ENCODE measurements around the gene TMEM14C. TPM values are rescaled to one million over a fixed set of nuclear protein-coding genes. Genes with fewer than 3 reads are reported as not detected.

TMEM14C gene
- total RNA-seq, 1 donor: 142 TPM

DNA sequence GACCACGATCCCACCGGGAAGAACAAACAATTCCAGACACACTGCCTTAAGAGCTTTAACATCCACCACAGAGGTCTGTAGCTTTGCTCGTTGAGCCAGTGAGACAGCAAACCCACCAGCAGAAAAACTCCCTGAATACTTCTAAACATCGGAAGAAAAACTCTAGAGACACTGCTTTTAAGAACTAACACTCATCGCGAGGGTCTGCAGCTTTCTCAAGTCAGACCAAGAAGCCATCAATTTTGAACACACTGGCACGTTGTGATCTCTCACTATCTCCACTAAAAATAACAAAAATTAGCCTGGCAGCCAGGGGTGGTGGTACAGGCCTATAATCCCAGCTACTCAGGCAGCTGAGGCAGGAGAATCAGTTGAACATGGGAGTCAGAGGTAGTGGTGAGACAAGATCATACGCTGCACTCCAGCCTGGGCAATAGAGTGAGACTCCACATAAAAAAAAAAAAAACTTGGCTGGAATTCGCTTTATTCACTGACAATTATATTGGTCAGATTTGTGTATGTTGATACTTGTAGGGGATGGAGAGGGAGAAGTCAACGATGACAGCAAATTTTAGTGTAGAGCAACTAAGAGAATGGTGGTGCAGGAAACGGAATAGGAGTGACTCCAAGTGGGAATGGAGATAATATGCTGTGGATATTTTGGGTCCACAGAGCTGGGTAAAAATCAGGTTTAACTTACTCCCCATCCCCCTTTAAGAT is 860 bp upstream of the TMEM14C start:
- no peak for TF ChIP-seq CTCF (IDR thresholded peaks at IDR 0.05; ENCODE audit: insufficient read depth, low read depth, low read length)
- H3K4me3 ChIP-seq (ENCODE audit: low read depth, low read length): peak overlapping the region; percentile 90
- no peak for DNase-seq (ENCODE audit: low read depth)

- no peak for DNase-seq (ENCODE audit: low read depth)
- no peak for TF ChIP-seq CTCF (IDR thresholded peaks at IDR 0.05; ENCODE audit: insufficient read depth, low read depth, low read length)
- peak overlapping the region; percentile 90 for H3K4me3 ChIP-seq (ENCODE audit: low read depth, low read length)
Observed at GRCh38 chr6:10722570-10722819, 375 bp upstream of the TMEM14C start.

- DNase-seq (ENCODE audit: low read depth): no peak
- TF ChIP-seq CTCF (IDR thresholded peaks at IDR 0.05; ENCODE audit: insufficient read depth, low read depth, low read length): no peak
- H3K4me3 ChIP-seq (ENCODE audit: low read depth, low read length): peak overlapping the region; percentile 90
Observed at GRCh38 chr6:10723567-10723881, 654 bp downstream of the TMEM14C start.

- DNase-seq (ENCODE audit: low read depth): no peak
- TF ChIP-seq CTCF (IDR thresholded peaks at IDR 0.05; ENCODE audit: insufficient read depth, low read depth, low read length): no peak
- H3K4me3 ChIP-seq (ENCODE audit: low read depth, low read length): no peak overlapping the region
Observed at GRCh38 chr6:10725044-10725443, 2.2 kb downstream of the TMEM14C start.

GRCh38 chr6:10725716-10726115 is 2.8 kb downstream of the TMEM14C start:
- no peak for DNase-seq (ENCODE audit: low read depth)
- no peak overlapping the region for H3K4me3 ChIP-seq (ENCODE audit: low read depth, low read length)
- no peak for TF ChIP-seq CTCF (IDR thresholded peaks at IDR 0.05; ENCODE audit: insufficient read depth, low read depth, low read length)

- TF ChIP-seq CTCF (IDR thresholded peaks at IDR 0.05; ENCODE audit: insufficient read depth, low read depth, low read length): no peak
- DNase-seq (ENCODE audit: low read depth): no peak
- H3K4me3 ChIP-seq (ENCODE audit: low read depth, low read length): no peak overlapping the region
Observed at GRCh38 chr6:10730254-10730653, 7.4 kb downstream of the TMEM14C start.

GRCh38 chr6:10733151-10733715 is 10.4 kb downstream of the TMEM14C start:
- H3K4me3 ChIP-seq (ENCODE audit: low read depth, low read length): no peak overlapping the region
- no peak for DNase-seq (ENCODE audit: low read depth)
- TF ChIP-seq CTCF (IDR thresholded peaks at IDR 0.05; ENCODE audit: insufficient read depth, low read depth, low read length): no peak

Measured in fibroblast of villous mesenchyme (primary cell).